ENCODE data around the gene MISP.

- TF ChIP-seq, protein P1, sequence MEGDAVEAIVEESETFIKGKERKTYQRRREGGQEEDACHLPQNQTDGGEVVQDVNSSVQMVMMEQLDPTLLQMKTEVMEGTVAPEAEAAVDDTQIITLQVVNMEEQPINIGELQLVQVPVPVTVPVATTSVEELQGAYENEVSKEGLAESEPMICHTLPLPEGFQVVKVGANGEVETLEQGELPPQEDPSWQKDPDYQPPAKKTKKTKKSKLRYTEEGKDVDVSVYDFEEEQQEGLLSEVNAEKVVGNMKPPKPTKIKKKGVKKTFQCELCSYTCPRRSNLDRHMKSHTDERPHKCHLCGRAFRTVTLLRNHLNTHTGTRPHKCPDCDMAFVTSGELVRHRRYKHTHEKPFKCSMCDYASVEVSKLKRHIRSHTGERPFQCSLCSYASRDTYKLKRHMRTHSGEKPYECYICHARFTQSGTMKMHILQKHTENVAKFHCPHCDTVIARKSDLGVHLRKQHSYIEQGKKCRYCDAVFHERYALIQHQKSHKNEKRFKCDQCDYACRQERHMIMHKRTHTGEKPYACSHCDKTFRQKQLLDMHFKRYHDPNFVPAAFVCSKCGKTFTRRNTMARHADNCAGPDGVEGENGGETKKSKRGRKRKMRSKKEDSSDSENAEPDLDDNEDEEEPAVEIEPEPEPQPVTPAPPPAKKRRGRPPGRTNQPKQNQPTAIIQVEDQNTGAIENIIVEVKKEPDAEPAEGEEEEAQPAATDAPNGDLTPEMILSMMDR (IDR thresholded peaks at IDR 0.05), result no peak
- TF ChIP-seq EZH2phosphoT487 (IDR thresholded peaks at IDR 0.05), result no peak
Observed at GRCh38 chr19:754530-754929, 3.6 kb downstream of the MISP start.

Data from neural progenitor cell (in vitro differentiated cells).